Activated naive CD4-positive, alpha-beta T cell treated with anti-CD3 and anti-CD28 coated beads, Interleukin-2, amount 10 ng/mL, durations not matched to agents 7 days and 5 days (primary cell): ENCODE results near the gene RPL12.
A peak's percentile ranks its signal among the peaks of the same experiment; 100 is the strongest.

Source experiments
- CTCF ChIA-PET: fragments of 350-600 bp; sonication (Branson Sonifier 250); formaldehyde crosslinking; loops from one replicate; lab custom pipeline; 2021; ENCODE audit warnings: antibody characterized with exemption; lab: Charles Lee
- DNase-seq: peaks from one replicate; pipeline ENCODE4 v3.0.0-alpha.2; 2020
- H3K27ac Mint-ChIP-seq: one replicate; pipeline ENCODE4 v1.8.0; 2021; ENCODE audit warnings: mild to moderate bottlenecking, moderate library complexity, mixed read lengths
- H3K27me3 Mint-ChIP-seq: one replicate; pipeline ENCODE4 v1.8.0; 2021; ENCODE audit warnings: mild to moderate bottlenecking, mixed read lengths
- H3K36me3 Mint-ChIP-seq: one replicate; pipeline ENCODE4 v1.8.0; 2021; ENCODE audit warnings: mixed read lengths
- H3K4me1 Mint-ChIP-seq: one replicate; pipeline ENCODE4 v1.8.0; 2021; ENCODE audit warnings: mixed read lengths
- H3K4me3 Mint-ChIP-seq: one replicate; pipeline ENCODE4 v1.8.0; 2021; ENCODE audit warnings: mild to moderate bottlenecking, moderate library complexity, mixed read lengths
- H3K9me3 Mint-ChIP-seq: one replicate; pipeline ENCODE4 v1.8.0; 2021; ENCODE audit warnings: mixed read lengths

The RPL12 gene

GRCh38 chr9:127418037-127418471 is 33.2 kb downstream of the RPL12 start:
- no peak overlapping the region for H3K27ac Mint-ChIP-seq
- no peaks in the 10 kb centered on the region for H3K36me3 Mint-ChIP-seq
- H3K4me1 Mint-ChIP-seq, result peaks cover 14% of the 10 kb centered on the region
- peak; percentile 70 for DNase-seq
- peaks cover 37% of the 10 kb centered on the region for H3K27me3 Mint-ChIP-seq
- no peaks in the 10 kb centered on the region for H3K9me3 Mint-ChIP-seq
- H3K4me3 Mint-ChIP-seq, result no peak overlapping the region
- CTCF ChIA-PET, result interaction anchor here (0.8 to 1.7 kb wide), 4 partner anchors 25 to 203 kb away, joined by 3 to 4 read pairs (median 3); no protein-coding TSS in a partner anchor

GRCh38 chr9:127417131-127418036 is 33.8 kb downstream of the RPL12 start:
- Mint-ChIP-seq H3K4me3 (peak overlapping the region; percentile 26), H3K9me3 (no peaks in the 10 kb centered on the region), H3K27ac (no peak overlapping the region), H3K27me3 (peaks cover 42% of the 10 kb centered on the region), H3K4me1 (peaks cover 10% of the 10 kb centered on the region), H3K36me3 (no peaks in the 10 kb centered on the region)
- CTCF ChIA-PET, result interaction anchor here (0.9 to 1.7 kb wide), 4 partner anchors 18 to 108 kb away, joined by 3 to 4 read pairs (median 3); no protein-coding TSS in a partner anchor
- no peak for DNase-seq

- H3K36me3 Mint-ChIP-seq, result no peaks in the 10 kb centered on the region
- DNase-seq, result no peak
- H3K4me1 Mint-ChIP-seq, result peaks cover 10% of the 10 kb centered on the region
- CTCF ChIA-PET, result interaction anchor here (1.2 kb wide), 1 partner anchor 201 kb away, joined by 4 read pairs; no protein-coding TSS in a partner anchor
- H3K4me3 Mint-ChIP-seq, result no peak overlapping the region
- H3K27me3 Mint-ChIP-seq, result peaks cover 57% of the 10 kb centered on the region
- no peaks in the 10 kb centered on the region for H3K9me3 Mint-ChIP-seq
- H3K27ac Mint-ChIP-seq, result no peak overlapping the region
Observed at GRCh38 chr9:127415657-127416056, 35.5 kb downstream of the RPL12 start.

- H3K27me3 Mint-ChIP-seq, result peaks cover 62% of the 10 kb centered on the region
- no peak overlapping the region for H3K27ac Mint-ChIP-seq
- no peak overlapping the region for H3K4me3 Mint-ChIP-seq
- no peaks in the 10 kb centered on the region for H3K36me3 Mint-ChIP-seq
- no peaks in the 10 kb centered on the region for H3K9me3 Mint-ChIP-seq
- H3K4me1 Mint-ChIP-seq, result peaks cover 10% of the 10 kb centered on the region
- DNase-seq, result no peak
- CTCF ChIA-PET, result interaction anchor here (1.2 kb wide), 1 partner anchor 200 kb away, joined by 4 read pairs; no protein-coding TSS in a partner anchor
Observed at GRCh38 chr9:127415141-127415540, 36.1 kb downstream of the RPL12 start.

- DNase-seq, result no peak
- CTCF ChIA-PET, result no interaction called here
- no peak overlapping the region for H3K4me3 Mint-ChIP-seq
- no peak overlapping the region for H3K27ac Mint-ChIP-seq
- H3K36me3 Mint-ChIP-seq, result no peaks in the 10 kb centered on the region
- peaks cover 68% of the 10 kb centered on the region for H3K27me3 Mint-ChIP-seq
- H3K9me3 Mint-ChIP-seq, result no peaks in the 10 kb centered on the region
- H3K4me1 Mint-ChIP-seq, result no peaks in the 10 kb centered on the region
Observed at GRCh38 chr9:127411122-127411521, 40.1 kb downstream of the RPL12 start.

GRCh38 chr9:127407492-127407843 is 43.7 kb downstream of the RPL12 start:
- Mint-ChIP-seq H3K9me3 (no peaks in the 10 kb centered on the region), H3K27ac (no peak overlapping the region), H3K4me3 (no peak overlapping the region), H3K27me3 (peaks cover 71% of the 10 kb centered on the region), H3K36me3 (no peaks in the 10 kb centered on the region), H3K4me1 (no peaks in the 10 kb centered on the region)
- no peak for DNase-seq
- CTCF ChIA-PET, result interaction anchor here (2.5 kb wide), 1 partner anchor 9 kb away, joined by 7 read pairs; no protein-coding TSS in a partner anchor

- CTCF ChIA-PET, result interaction anchor here (2.5 kb wide), 1 partner anchor 8 kb away, joined by 7 read pairs; no protein-coding TSS in a partner anchor
- H3K36me3 Mint-ChIP-seq, result no peaks in the 10 kb centered on the region
- no peaks in the 10 kb centered on the region for H3K9me3 Mint-ChIP-seq
- H3K27me3 Mint-ChIP-seq, result peaks cover 71% of the 10 kb centered on the region
- H3K4me3 Mint-ChIP-seq, result no peak overlapping the region
- no peak overlapping the region for H3K27ac Mint-ChIP-seq
- DNase-seq, result no peak
- H3K4me1 Mint-ChIP-seq, result no peaks in the 10 kb centered on the region
Observed at GRCh38 chr9:127406799-127407491, 44.3 kb downstream of the RPL12 start.

- H3K4me3 Mint-ChIP-seq, result no peak overlapping the region
- peaks cover 73% of the 10 kb centered on the region for H3K27me3 Mint-ChIP-seq
- CTCF ChIA-PET, result interaction anchor here (2.5 kb wide), 1 partner anchor 7 kb away, joined by 7 read pairs; no protein-coding TSS in a partner anchor
- no peak for DNase-seq
- no peak overlapping the region for H3K27ac Mint-ChIP-seq
- H3K4me1 Mint-ChIP-seq, result no peaks in the 10 kb centered on the region
- H3K36me3 Mint-ChIP-seq, result no peaks in the 10 kb centered on the region
- H3K9me3 Mint-ChIP-seq, result no peaks in the 10 kb centered on the region
Observed at GRCh38 chr9:127405344-127406125, 45.7 kb downstream of the RPL12 start.

GRCh38 chr9:127404631-127405030 is 46.6 kb downstream of the RPL12 start:
- no peaks in the 10 kb centered on the region for H3K4me1 Mint-ChIP-seq
- H3K27ac Mint-ChIP-seq, result no peak overlapping the region
- peaks cover 76% of the 10 kb centered on the region for H3K27me3 Mint-ChIP-seq
- no peaks in the 10 kb centered on the region for H3K36me3 Mint-ChIP-seq
- no peak overlapping the region for H3K4me3 Mint-ChIP-seq
- CTCF ChIA-PET, result no interaction called here
- H3K9me3 Mint-ChIP-seq, result no peaks in the 10 kb centered on the region
- no peak for DNase-seq

- Mint-ChIP-seq H3K27me3 (peaks cover 84% of the 10 kb centered on the region), H3K4me3 (no peak overlapping the region), H3K27ac (no peak overlapping the region), H3K36me3 (no peaks in the 10 kb centered on the region), H3K9me3 (no peaks in the 10 kb centered on the region), H3K4me1 (no peaks in the 10 kb centered on the region)
- CTCF ChIA-PET, result no interaction called here
- no peak for DNase-seq
Observed at GRCh38 chr9:127403507-127404192, 47.6 kb downstream of the RPL12 start.

GRCh38 chr9:127402401-127403090 is 48.7 kb downstream of the RPL12 start:
- CTCF ChIA-PET, result no interaction called here
- Mint-ChIP-seq H3K27me3 (peaks cover 87% of the 10 kb centered on the region), H3K4me1 (peaks cover 7% of the 10 kb centered on the region), H3K27ac (no peak overlapping the region), H3K36me3 (no peaks in the 10 kb centered on the region), H3K4me3 (no peak overlapping the region), H3K9me3 (no peaks in the 10 kb centered on the region)
- DNase-seq, result no peak

GRCh38 chr9:127399736-127400269 is 51.4 kb downstream of the RPL12 start:
- Mint-ChIP-seq H3K36me3 (no peaks in the 10 kb centered on the region), H3K27me3 (peaks cover 87% of the 10 kb centered on the region)
- CTCF ChIA-PET, result interaction anchor here (0.6 to 1.9 kb wide), 3 partner anchors 17 to 185 kb away, joined by 3 to 6 read pairs (median 3); no protein-coding TSS in a partner anchor

More at GRCh38 chr9:127399736-127400269, 51.4 kb downstream of the RPL12 start:
- H3K4me1 Mint-ChIP-seq, result peaks cover 17% of the 10 kb centered on the region
- no peak overlapping the region for H3K27ac Mint-ChIP-seq
- no peaks in the 10 kb centered on the region for H3K9me3 Mint-ChIP-seq
- H3K4me3 Mint-ChIP-seq, result no peak overlapping the region
- DNase-seq, result no peak
